ENCODE results near the gene ZBTB7C. TPM values are rescaled to one million over a fixed set of nuclear protein-coding genes. Genes with fewer than 3 reads are reported as not detected.

The ZBTB7C gene
- total and polyA plus RNA-seq, 2 of the 8 experiments (the other 6 are each of a cell fraction or from before 2014, with no cell fraction given) = 0.15 to 0.45 TPM

DNA sequence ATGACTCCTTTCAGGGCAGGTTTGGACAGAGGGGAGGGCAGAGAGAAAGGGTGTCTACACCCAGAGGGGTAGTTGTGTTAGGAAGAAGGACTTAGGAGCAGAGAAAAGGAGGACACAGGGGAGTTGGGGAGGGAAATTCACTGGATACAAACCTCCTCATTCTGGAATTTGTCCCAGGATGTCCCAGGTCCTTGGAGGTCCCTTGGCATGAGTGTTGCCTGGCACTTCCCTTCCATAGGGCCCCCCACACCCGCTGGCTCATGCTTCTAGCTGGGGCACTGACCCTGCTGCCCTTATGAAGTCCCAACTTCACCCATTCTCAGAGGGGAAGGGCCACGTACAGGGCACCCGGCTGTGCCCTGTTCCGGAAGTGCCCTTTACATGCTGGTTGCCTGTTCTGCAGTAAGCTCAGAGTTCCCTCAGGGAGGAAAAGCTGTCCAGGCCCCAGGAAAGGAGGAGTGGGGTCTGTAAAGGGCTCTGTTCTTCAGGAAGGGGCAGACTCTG lies 385.1 kb downstream of the ZBTB7C start:
- Histone ChIP-seq H2BK15ac (ENCODE audit: low read length) (peak overlapping the region; percentile 74; the same call in 1 of the 2 replicates), H3K14ac (ENCODE audit: insufficient read length) (no peak overlapping the region), H4K20me1 (replicated peaks in 1 of 2; ENCODE audit: control insufficient read depth in 1 of 2, insufficient read depth in 2 of 2, low read length in 2 of 2) (no peaks in the 10 kb centered on the region), H3K4me1 (replicated peaks in 1 of 4; ENCODE audit: control insufficient read depth in 3 of 4, insufficient read depth in 4 of 4, low read length in 3 of 4) (peaks cover 0 to 5% (median 1%) of the 10 kb centered on the region in 4 experiments; a peak in 3 of 7 replicates), H2BK120ac (replicated peaks; ENCODE audit: low read depth, low read length) (no peak overlapping the region), H3K27me3 (replicated peaks in 1 of 4; ENCODE audit: control insufficient read depth in 3 of 4, extremely low read depth in 1 of 4, insufficient read depth in 3 of 4, low read length in 3 of 4) (no peaks in the 10 kb centered on the region), H3K4me2 (ENCODE audit: insufficient read depth in 1 of 2, low read depth in 2 of 2, low read length in 2 of 2) (no peak overlapping the region), H2BK12ac (ENCODE audit: low read depth, low read length) (peak overlapping the region; percentile 17; the same call in 1 of the 2 replicates), H3K79me2 (ENCODE audit: control insufficient read depth in 1 of 2, insufficient read depth in 2 of 2, low read length in 2 of 2) (no peaks in the 10 kb centered on the region), H4K8ac (ENCODE audit: extremely low read depth, insufficient read depth, low read length) (no peak overlapping the region), H3K23ac (ENCODE audit: insufficient read length) (no peak overlapping the region), H3K23me2 (ENCODE audit: low read depth, low read length) (no peaks in the 10 kb centered on the region; the same call in 1 of the 2 replicates), H2BK20ac (ENCODE audit: low read length) (no peak overlapping the region), H4K5ac (ENCODE audit: insufficient read length, low read depth, low read length) (no peak overlapping the region), H3K4me3 (ENCODE audit: extremely low read depth in 1 of 4, insufficient read depth in 2 of 4, low read depth in 3 of 4, low read length in 4 of 4) (no peak overlapping the region), H2BK5ac (ENCODE audit: low read depth, low read length) (no peak overlapping the region), H3K9ac (replicated peaks in 1 of 4; ENCODE audit: extremely low read depth in 1 of 4, low read depth in 3 of 4, low read length in 3 of 4) (no peak overlapping the region), H2AK5ac (ENCODE audit: low read depth, low read length) (no peak overlapping the region), H3K18ac (ENCODE audit: extremely low read depth, low read length) (no peak overlapping the region), H3K79me1 (ENCODE audit: low read depth, low read length) (no peaks in the 10 kb centered on the region), H3K9me3 (ENCODE audit: insufficient read depth in 2 of 2, low read depth in 1 of 2, low read length in 1 of 2) (no peaks in the 10 kb centered on the region), H3K4ac (replicated peaks; ENCODE audit: insufficient read length, low read depth, low read length) (no peak overlapping the region), H4K91ac (replicated peaks; ENCODE audit: insufficient read length, low read length) (no peak overlapping the region), H3K36me3 (ENCODE audit: control insufficient read depth in 2 of 4, insufficient read depth in 4 of 4, low read length in 3 of 4) (no peaks in the 10 kb centered on the region), H3K56ac (replicated peaks; ENCODE audit: insufficient read length, low read depth, low read length) (no peak overlapping the region), H2AFZ (ENCODE audit: low read length) (no peak overlapping the region), H3K27ac (ENCODE audit: low read depth, low read length) (no peak overlapping the region)
- DNase-seq (ENCODE audit: low read depth in 1 of 2, low spot score in 2 of 2) (no peak), FAIRE-seq (no peak)
- CTCF ChIA-PET (ENCODE audit: partially characterized antibody) = interaction anchor here (0.7 to 10.6 kb wide), 17 partner anchors 9 to 441 kb away, joined by 3 to 72 read pairs (median 5); no protein-coding TSS in a partner anchor
- WGBS, 2 experiments (ENCODE audit: extremely low coverage in 1 of 2, insufficient coverage in 1 of 2, insufficient read length in 1 of 2, insufficient replicate concordance in 2 of 2, low coverage in 1 of 2, low lambda C conversion rate in 2 of 2, missing lambda C conversion rate in 1 of 2) = 88% methylated on average over 4 of the region's 4 CpGs; no CpG with 5 or more reads in 1 of the 2 experiments
- POLR2A ChIA-PET (ENCODE audit: partially characterized antibody) = no interaction called here
- TF ChIP-seq POLR2A (IDR thresholded peaks at IDR 0.05; ENCODE audit: control extremely low read depth in 1 of 2, low read depth in 2 of 2, low read length in 2 of 2) (no peak), CHD1 (IDR thresholded peaks at IDR 0.05; ENCODE audit: low read depth, low read length) (no peak), EGR1 (IDR thresholded peaks at IDR 0.05; ENCODE audit: borderline replicate concordance, low read depth, low read length) (no peak), SAP30 (IDR thresholded peaks at IDR 0.05; ENCODE audit: insufficient read depth, insufficient replicate concordance, low read length) (no peak), HDAC2 (IDR thresholded peaks at IDR 0.05; ENCODE audit: borderline replicate concordance in 1 of 2, low read depth in 2 of 2, low read length in 2 of 2) (no peak), SIX5 (IDR thresholded peaks at IDR 0.05; ENCODE audit: low read depth, low read length) (no peak), SIN3A (conservative IDR thresholded peaks at IDR 0.05 in 1 of 2, IDR thresholded peaks at IDR 0.05 in 1 of 2; ENCODE audit: low read depth in 1 of 2, low read length in 2 of 2) (no peak), TAF1 (IDR thresholded peaks at IDR 0.05; ENCODE audit: low read depth, low read length) (no peak), NANOG (IDR thresholded peaks at IDR 0.05; ENCODE audit: insufficient read depth, low read depth, low read length, poor library complexity, severe bottlenecking) (no peak), EZH2 (IDR thresholded peaks at IDR 0.05; ENCODE audit: low read depth, low read length, severe bottlenecking) (no peak), JUN (IDR thresholded peaks at IDR 0.05; ENCODE audit: low read depth, low read length) (no peak), GABPA (IDR thresholded peaks at IDR 0.05; ENCODE audit: borderline replicate concordance, insufficient read depth, low read length) (no peak), CBX5 (IDR thresholded peaks at IDR 0.05; ENCODE audit: low read depth, low read length) (no peak), SP1 (IDR thresholded peaks at IDR 0.05; ENCODE audit: low read depth, low read length) (no peak)
